Activated naive CD4-positive, alpha-beta T cell treated with anti-CD3 and anti-CD28 coated beads, Interleukin-2, amount 10 ng/mL, durations not matched to agents 7 days and 5 days (primary cell): ENCODE measurements around the gene ATP6V0A4.
"Not testable (repeated sequence)": the region's sequence is repeated elsewhere in the genome, so short reads cannot be mapped to it uniquely, and the experiment has no call there.

Experiments used
- CTCF ChIA-PET: fragments of 350-600 bp; sonication (Branson Sonifier 250); formaldehyde crosslinking; loops from one replicate; lab custom pipeline; 2021; ENCODE audit warnings: antibody characterized with exemption; lab: Charles Lee
- DNase-seq: peaks from one replicate; pipeline ENCODE4 v3.0.0-alpha.2; 2020
- H3K27ac Mint-ChIP-seq: one replicate; pipeline ENCODE4 v1.8.0; 2021; ENCODE audit warnings: mild to moderate bottlenecking, moderate library complexity, mixed read lengths
- H3K27me3 Mint-ChIP-seq: one replicate; pipeline ENCODE4 v1.8.0; 2021; ENCODE audit warnings: mild to moderate bottlenecking, mixed read lengths
- H3K36me3 Mint-ChIP-seq: one replicate; pipeline ENCODE4 v1.8.0; 2021; ENCODE audit warnings: mixed read lengths
- H3K4me1 Mint-ChIP-seq: one replicate; pipeline ENCODE4 v1.8.0; 2021; ENCODE audit warnings: mixed read lengths
- H3K4me3 Mint-ChIP-seq: one replicate; pipeline ENCODE4 v1.8.0; 2021; ENCODE audit warnings: mild to moderate bottlenecking, moderate library complexity, mixed read lengths
- H3K9me3 Mint-ChIP-seq: one replicate; pipeline ENCODE4 v1.8.0; 2021; ENCODE audit warnings: mixed read lengths

Gene ATP6V0A4

GRCh38 chr7:138697535-138698182 is 100.3 kb downstream of the ATP6V0A4 start:
- no peaks in the 10 kb centered on the region for H3K9me3 Mint-ChIP-seq
- H3K36me3 Mint-ChIP-seq, result no peaks in the 10 kb centered on the region
- no peaks in the 10 kb centered on the region for H3K4me1 Mint-ChIP-seq
- CTCF ChIA-PET, result no interaction called here
- no peak for DNase-seq
- H3K4me3 Mint-ChIP-seq, result no peak overlapping the region
- peaks cover 26% of the 10 kb centered on the region for H3K27me3 Mint-ChIP-seq
- H3K27ac Mint-ChIP-seq, result no peak overlapping the region

GRCh38 chr7:138695776-138696175 is 102.2 kb downstream of the ATP6V0A4 start:
- H3K9me3 Mint-ChIP-seq, H3K36me3 Mint-ChIP-seq, H3K4me3 Mint-ChIP-seq, H3K4me1 Mint-ChIP-seq, H3K27ac Mint-ChIP-seq, CTCF ChIA-PET, DNase-seq: not testable (repeated sequence)
- H3K27me3 Mint-ChIP-seq, result peaks cover 22% of the 10 kb centered on the region

- Mint-ChIP-seq H3K4me1 (no peaks in the 10 kb centered on the region), H3K36me3 (no peaks in the 10 kb centered on the region), H3K27me3 (peaks cover 22% of the 10 kb centered on the region), H3K27ac (no peak overlapping the region), H3K4me3 (no peak overlapping the region), H3K9me3 (no peaks in the 10 kb centered on the region)
- CTCF ChIA-PET, result no interaction called here
- no peak for DNase-seq
Measured at GRCh38 chr7:138695106-138695505, 102.9 kb downstream of the ATP6V0A4 start.

GRCh38 chr7:138691178-138691577 is 106.8 kb downstream of the ATP6V0A4 start:
- H3K4me3 Mint-ChIP-seq, result no peak overlapping the region
- CTCF ChIA-PET, result no interaction called here

GRCh38 chr7:138690495-138690894 is 107.5 kb downstream of the ATP6V0A4 start:
- Mint-ChIP-seq H3K27ac (no peak overlapping the region), H3K27me3 (peaks cover 6% of the 10 kb centered on the region), H3K4me1 (no peaks in the 10 kb centered on the region), H3K36me3 (no peaks in the 10 kb centered on the region), H3K4me3 (no peak overlapping the region), H3K9me3 (peaks cover 3% of the 10 kb centered on the region)
- DNase-seq, result no peak
- CTCF ChIA-PET, result no interaction called here

More at GRCh38 chr7:138691178-138691577, 106.8 kb downstream of the ATP6V0A4 start:
- no peak overlapping the region for H3K27ac Mint-ChIP-seq
- H3K4me1 Mint-ChIP-seq, result no peaks in the 10 kb centered on the region
- no peak for DNase-seq
- peaks cover 3% of the 10 kb centered on the region for H3K9me3 Mint-ChIP-seq
- peaks cover 6% of the 10 kb centered on the region for H3K27me3 Mint-ChIP-seq
- H3K36me3 Mint-ChIP-seq, result no peaks in the 10 kb centered on the region

- H3K9me3 Mint-ChIP-seq, DNase-seq, H3K27ac Mint-ChIP-seq, H3K27me3 Mint-ChIP-seq, CTCF ChIA-PET, H3K4me3 Mint-ChIP-seq, H3K4me1 Mint-ChIP-seq, H3K36me3 Mint-ChIP-seq: not testable (repeated sequence)
Measured at GRCh38 chr7:138688037-138688436, 110.0 kb downstream of the ATP6V0A4 start.

GRCh38 chr7:138684340-138684739 is 113.7 kb downstream of the ATP6V0A4 start:
- H3K4me1 Mint-ChIP-seq, result no peaks in the 10 kb centered on the region
- no peaks in the 10 kb centered on the region for H3K27me3 Mint-ChIP-seq
- no peak overlapping the region for H3K4me3 Mint-ChIP-seq
- H3K27ac Mint-ChIP-seq, result no peak overlapping the region
- H3K36me3 Mint-ChIP-seq, result no peaks in the 10 kb centered on the region
- CTCF ChIA-PET, result no interaction called here
- peaks cover 3% of the 10 kb centered on the region for H3K9me3 Mint-ChIP-seq
- no peak for DNase-seq

- H3K36me3 Mint-ChIP-seq, result no peaks in the 10 kb centered on the region
- no peaks in the 10 kb centered on the region for H3K9me3 Mint-ChIP-seq
- no peaks in the 10 kb centered on the region for H3K4me1 Mint-ChIP-seq
- no peaks in the 10 kb centered on the region for H3K27me3 Mint-ChIP-seq
- no peak for DNase-seq
- H3K27ac Mint-ChIP-seq, result no peak overlapping the region
- H3K4me3 Mint-ChIP-seq, result no peak overlapping the region
- CTCF ChIA-PET, result no interaction called here
Measured at GRCh38 chr7:138679793-138680192, 118.2 kb downstream of the ATP6V0A4 start.

- H3K9me3 Mint-ChIP-seq, result peaks cover 3% of the 10 kb centered on the region
- H3K27ac Mint-ChIP-seq, result no peak overlapping the region
- H3K27me3 Mint-ChIP-seq, result peaks cover 21% of the 10 kb centered on the region
Measured at GRCh38 chr7:138670594-138670993, 127.4 kb downstream of the ATP6V0A4 start.

GRCh38 chr7:138669364-138669763 is 128.6 kb downstream of the ATP6V0A4 start:
- H3K27ac Mint-ChIP-seq, result no peak overlapping the region
- no peaks in the 10 kb centered on the region for H3K36me3 Mint-ChIP-seq
- DNase-seq, result no peak
- peaks cover 27% of the 10 kb centered on the region for H3K4me1 Mint-ChIP-seq
- peaks cover 28% of the 10 kb centered on the region for H3K27me3 Mint-ChIP-seq
- H3K9me3 Mint-ChIP-seq, result peaks cover 3% of the 10 kb centered on the region
- H3K4me3 Mint-ChIP-seq, result no peak overlapping the region
- CTCF ChIA-PET, result no interaction called here

More at GRCh38 chr7:138670594-138670993, 127.4 kb downstream of the ATP6V0A4 start:
- Mint-ChIP-seq H3K36me3 (no peaks in the 10 kb centered on the region), H3K4me1 (peaks cover 19% of the 10 kb centered on the region), H3K4me3 (no peak overlapping the region)
- CTCF ChIA-PET, result no interaction called here
- DNase-seq, result no peak

GRCh38 chr7:138668946-138669345 is 129.1 kb downstream of the ATP6V0A4 start:
- peaks cover 33% of the 10 kb centered on the region for H3K27me3 Mint-ChIP-seq
- CTCF ChIA-PET, result no interaction called here
- H3K9me3 Mint-ChIP-seq, result peaks cover 3% of the 10 kb centered on the region
- DNase-seq, result no peak
- no peaks in the 10 kb centered on the region for H3K36me3 Mint-ChIP-seq
- peaks cover 32% of the 10 kb centered on the region for H3K4me1 Mint-ChIP-seq
- no peak overlapping the region for H3K4me3 Mint-ChIP-seq
- H3K27ac Mint-ChIP-seq, result no peak overlapping the region

- Mint-ChIP-seq H3K4me1 (peaks cover 34% of the 10 kb centered on the region), H3K4me3 (no peak overlapping the region), H3K36me3 (no peaks in the 10 kb centered on the region), H3K9me3 (peaks cover 3% of the 10 kb centered on the region), H3K27me3 (peaks cover 40% of the 10 kb centered on the region), H3K27ac (no peak overlapping the region)
- DNase-seq, result no peak
- CTCF ChIA-PET, result no interaction called here
Measured at GRCh38 chr7:138668229-138668596, 129.8 kb downstream of the ATP6V0A4 start.

- Mint-ChIP-seq H3K9me3 (peaks cover 3% of the 10 kb centered on the region), H3K4me3 (no peak overlapping the region), H3K27me3 (peaks cover 45% of the 10 kb centered on the region), H3K36me3 (no peaks in the 10 kb centered on the region), H3K4me1 (peaks cover 34% of the 10 kb centered on the region), H3K27ac (no peak overlapping the region)
- CTCF ChIA-PET, result no interaction called here
- DNase-seq, result no peak
Measured at GRCh38 chr7:138667535-138668228, 130.3 kb downstream of the ATP6V0A4 start.

GRCh38 chr7:138666385-138666784 is 131.6 kb downstream of the ATP6V0A4 start:
- CTCF ChIA-PET, result interaction anchor here (0.7 kb wide), 1 partner anchor 9 kb away, joined by 3 read pairs; no protein-coding TSS in a partner anchor
- H3K27me3 Mint-ChIP-seq, result peaks cover 56% of the 10 kb centered on the region

GRCh38 chr7:138665669-138666140 is 132.3 kb downstream of the ATP6V0A4 start:
- no peak overlapping the region for H3K4me3 Mint-ChIP-seq
- peaks cover 29% of the 10 kb centered on the region for H3K4me1 Mint-ChIP-seq
- H3K36me3 Mint-ChIP-seq, result no peaks in the 10 kb centered on the region
- CTCF ChIA-PET, result interaction anchor here (0.7 kb wide), 1 partner anchor 9 kb away, joined by 3 read pairs; no protein-coding TSS in a partner anchor
- H3K27me3 Mint-ChIP-seq, result peaks cover 56% of the 10 kb centered on the region
- no peak overlapping the region for H3K27ac Mint-ChIP-seq
- H3K9me3 Mint-ChIP-seq, result peaks cover 3% of the 10 kb centered on the region
- no peak for DNase-seq

More at GRCh38 chr7:138666385-138666784, 131.6 kb downstream of the ATP6V0A4 start:
- no peak for DNase-seq
- Mint-ChIP-seq H3K4me3 (no peak overlapping the region), H3K4me1 (peaks cover 34% of the 10 kb centered on the region), H3K9me3 (peaks cover 3% of the 10 kb centered on the region), H3K36me3 (no peaks in the 10 kb centered on the region), H3K27ac (no peak overlapping the region)
